Measurements from ENCODE around the gene GRAP. TPM values are rescaled to one million over a fixed set of nuclear protein-coding genes. Genes with fewer than 3 reads are reported as not detected.

Gene GRAP
- polyA plus RNA-seq, 3 donors: 4.6 to 7.8 (median 6.7) TPM

DNA sequence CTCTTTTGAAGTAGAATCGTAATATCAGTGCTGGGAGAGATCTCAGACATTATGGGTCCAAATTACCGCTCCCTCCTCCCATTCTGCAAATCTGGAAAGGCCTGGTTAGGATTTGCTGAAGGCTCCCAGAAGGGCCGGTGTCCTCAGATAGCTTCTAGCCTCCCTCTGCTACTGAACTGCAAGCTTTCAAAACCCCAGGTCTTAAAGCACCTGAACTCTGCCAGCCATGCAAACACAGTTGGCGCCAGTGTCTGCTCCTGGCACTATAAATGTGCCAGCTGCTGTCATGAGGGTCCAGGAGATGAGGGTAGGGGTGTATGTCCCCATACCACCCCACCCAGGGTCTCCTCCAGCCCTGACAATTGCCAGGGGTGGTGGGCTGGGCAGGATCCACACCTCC, 70.6 kb downstream of the GRAP start:
- DNase-seq (ENCODE audit: extremely low read depth in 1 of 11, low read depth in 9 of 11, low spot score in 4 of 11): no peak

DNA sequence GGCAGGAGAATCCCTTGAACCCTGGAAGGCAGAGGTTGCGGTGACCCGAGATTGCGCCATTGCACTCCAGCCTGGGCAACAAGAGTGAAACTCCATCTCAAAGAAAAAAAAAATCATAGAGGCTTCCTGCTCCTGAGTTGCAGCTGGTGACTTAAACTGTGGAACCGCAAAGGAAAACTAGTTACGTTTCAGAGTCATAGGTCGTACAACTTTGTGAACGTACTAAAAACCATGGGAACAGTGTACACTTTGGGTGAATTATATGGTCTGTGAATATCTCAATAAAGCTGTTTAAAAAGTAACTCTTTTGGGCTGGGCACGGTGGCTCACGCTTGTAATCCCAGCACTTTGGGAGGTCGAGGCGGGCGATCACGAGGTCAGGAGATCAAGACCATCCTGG, 71.2 kb downstream of the GRAP start:
- no peak for DNase-seq (ENCODE audit: extremely low read depth in 1 of 11, low read depth in 9 of 11, low spot score in 4 of 11)

DNA sequence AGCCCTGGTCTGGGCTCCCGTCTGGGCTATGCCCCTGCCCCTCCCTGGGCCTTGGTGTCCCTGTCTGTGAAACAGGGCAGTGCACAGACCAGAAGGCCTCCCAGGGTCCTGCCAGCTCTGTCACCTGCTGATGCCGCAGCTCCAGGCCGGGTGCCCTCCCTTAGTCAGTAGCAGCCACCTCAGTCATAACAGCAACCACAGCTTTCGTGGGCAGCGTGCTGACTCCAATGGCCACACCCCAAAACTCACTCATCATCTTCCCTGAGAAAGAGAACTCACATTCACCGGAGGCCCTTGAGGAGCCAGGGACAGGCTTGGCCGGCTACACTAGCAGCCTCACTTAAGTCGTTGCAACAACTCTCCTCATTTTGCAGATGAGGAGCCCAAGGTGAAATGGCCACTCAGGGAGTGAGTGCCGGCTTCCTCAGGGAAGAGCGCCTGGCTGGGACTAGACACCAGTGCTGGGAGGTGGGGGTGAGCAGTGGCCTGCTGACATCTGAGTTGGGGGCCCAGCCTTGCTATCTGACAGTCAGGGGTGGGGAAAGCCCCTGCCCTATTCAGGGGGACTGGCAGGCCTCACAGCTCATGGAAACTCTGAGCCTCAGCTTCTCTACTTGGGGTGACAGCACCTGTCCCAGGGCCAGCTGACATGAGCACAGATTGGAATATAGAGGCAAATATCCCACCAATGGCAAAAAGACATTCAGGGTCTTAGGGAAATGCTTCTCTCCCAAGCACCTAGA, 72.2 kb downstream of the GRAP start:
- DNase-seq (ENCODE audit: extremely low read depth in 1 of 11, low read depth in 9 of 11, low spot score in 4 of 11): no peak

DNA sequence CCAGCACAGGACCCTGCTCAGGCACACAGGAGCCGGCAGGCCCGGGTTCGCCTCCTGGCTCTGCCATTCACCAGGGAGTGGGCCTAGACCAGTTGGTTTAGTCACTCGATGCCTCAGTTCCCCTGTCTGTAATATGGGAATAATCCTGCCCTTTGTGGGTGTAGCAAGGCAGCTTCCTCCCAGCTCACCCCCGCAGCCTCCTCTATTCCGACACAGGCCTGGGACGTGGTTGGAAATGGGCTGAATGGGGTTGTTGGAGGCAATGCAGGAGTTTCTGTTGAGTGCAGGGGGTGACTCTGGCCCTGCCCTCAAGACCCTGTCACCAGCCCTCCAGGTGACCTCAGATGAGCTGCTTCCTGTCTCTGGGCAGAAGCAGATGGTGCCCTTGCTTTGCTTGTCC, 75.0 kb downstream of the GRAP start:
- no peak for DNase-seq (ENCODE audit: extremely low read depth in 1 of 11, low read depth in 9 of 11, low spot score in 4 of 11)

Other genes starting within 250 kb of the GRAP start
- 10 to 100 TPM; 49.5 to 64.4 (median 53.7) TPM for gene PRPSAP2, start 188.8 kb downstream of the GRAP start, polyA plus RNA-seq (ENCODE audit: insufficient read length in 3 of 3)
- 1 to 10 TPM in 1 of 3 donors, under 1 TPM in 2; 0.40 to 1.1 (median 0.70) TPM for gene SLC5A10, start 94.8 kb downstream of the GRAP start, polyA plus RNA-seq (ENCODE audit: insufficient read length in 3 of 3)
- 1 to 10 TPM; 5.2 to 9.7 (median 7.4) TPM for gene FAM83G, start 42.2 kb downstream of the GRAP start, polyA plus RNA-seq (ENCODE audit: insufficient read length in 3 of 3)
- gene GRAPL, start 80.6 kb upstream of the GRAP start, polyA plus RNA-seq (ENCODE audit: insufficient read length in 3 of 3): 1 to 10 TPM; 1.8 to 6.4 (median 3.6) TPM
- 10 to 100 TPM; 45.8 to 52.2 (median 48.6) TPM for gene EPN2, start 190.4 kb upstream of the GRAP start, polyA plus RNA-seq (ENCODE audit: insufficient read length in 3 of 3)